Jurkat, Clone E6-1 (cell line): ENCODE measurements around the gene TMEM92.
"Not testable (repeated sequence)": the region's sequence is repeated elsewhere in the genome, so short reads cannot be mapped to it uniquely, and the experiment has no call there.

ENCODE experiments used
- DNase-seq: peaks from one replicate; pipeline ENCODE4 v3.0.0-alpha.2; 2011; ENCODE audit warnings: low read depth, low spot score
- H3K4me3 ChIP-seq: 2 replicates; pipeline ENCODE4 v1.5.1; 2011; ENCODE audit warnings: mild to moderate bottlenecking, low read length, control low read depth, moderate library complexity

Gene TMEM92

DNA sequence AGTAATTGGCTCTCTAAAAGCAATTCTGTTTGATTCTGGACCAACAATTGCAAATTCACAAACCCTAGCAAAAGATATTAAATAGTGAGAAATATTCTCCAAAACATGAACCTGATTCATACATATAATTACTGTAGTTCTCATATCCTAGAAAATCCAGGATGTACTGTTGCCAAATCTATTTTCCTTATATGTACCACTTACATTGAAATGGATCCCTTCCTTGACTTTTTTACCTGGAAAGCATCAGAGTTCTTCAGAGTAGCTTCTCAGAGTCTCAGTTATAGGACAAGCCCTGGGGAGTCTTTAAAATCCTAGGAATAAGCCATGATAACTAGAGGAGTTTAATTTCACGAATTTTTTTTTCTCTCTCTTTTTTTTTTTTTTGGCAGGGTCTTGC is 16.7 kb downstream of the TMEM92 start:
- H3K4me3 ChIP-seq = no peak overlapping the region

GRCh38 chr17:50292465-50292864 is 18.2 kb downstream of the TMEM92 start:
- no peak for DNase-seq
- H3K4me3 ChIP-seq = no peak overlapping the region

More for the DNA sequence above, 16.7 kb downstream of the TMEM92 start:
- no peak for DNase-seq

DNA sequence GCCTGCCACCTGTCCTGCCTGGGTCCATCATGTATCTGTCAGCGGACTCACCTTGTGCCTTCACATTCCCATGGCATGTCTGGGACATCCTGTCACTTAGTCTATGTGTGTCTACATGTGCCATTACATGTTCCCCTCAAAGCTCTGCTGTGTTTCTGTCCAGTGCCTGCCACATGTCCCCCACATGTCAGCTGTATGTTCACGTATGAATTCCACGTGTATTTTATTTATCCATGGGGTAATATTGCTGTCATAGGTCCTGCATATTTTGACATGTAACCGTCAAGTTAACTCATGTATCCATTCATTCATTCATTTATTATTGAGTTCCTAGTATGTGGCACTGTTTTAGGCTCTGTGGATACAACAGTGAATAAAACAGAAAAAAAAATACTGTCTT is 20.8 kb downstream of the TMEM92 start:
- DNase-seq = no peak
- H3K4me3 ChIP-seq = no peak overlapping the region

- no peak overlapping the region for H3K4me3 ChIP-seq
- DNase-seq = peak; percentile 57
These were observed 23.2 kb downstream of the TMEM92 start for GRCh38 chr17:50297407-50297865.

DNA sequence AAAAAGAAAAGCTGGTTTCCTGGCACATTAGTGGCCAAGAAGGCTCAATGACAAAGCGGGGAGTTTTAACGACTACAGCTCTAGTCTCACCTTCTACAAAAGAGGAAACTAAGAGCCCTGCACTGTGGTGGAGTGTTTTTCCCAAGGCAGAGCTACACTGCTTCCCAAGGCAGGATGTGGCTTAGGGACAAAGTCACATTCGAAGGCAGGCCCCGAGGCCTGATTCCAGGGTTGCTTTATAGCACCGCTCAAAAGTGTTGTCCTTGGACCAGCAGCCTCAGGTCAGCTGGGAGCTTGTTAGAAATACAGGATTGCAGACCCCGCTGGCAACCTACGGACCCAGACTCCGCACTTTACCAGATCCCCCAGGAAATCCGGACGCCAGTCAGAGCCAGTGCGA is 23.8 kb downstream of the TMEM92 start:
- no peak for DNase-seq

GRCh38 chr17:50299776-50300175 is 25.5 kb downstream of the TMEM92 start:
- DNase-seq = no peak
- no peak overlapping the region for H3K4me3 ChIP-seq

More for the DNA sequence above, 23.8 kb downstream of the TMEM92 start:
- no peak overlapping the region for H3K4me3 ChIP-seq

DNA sequence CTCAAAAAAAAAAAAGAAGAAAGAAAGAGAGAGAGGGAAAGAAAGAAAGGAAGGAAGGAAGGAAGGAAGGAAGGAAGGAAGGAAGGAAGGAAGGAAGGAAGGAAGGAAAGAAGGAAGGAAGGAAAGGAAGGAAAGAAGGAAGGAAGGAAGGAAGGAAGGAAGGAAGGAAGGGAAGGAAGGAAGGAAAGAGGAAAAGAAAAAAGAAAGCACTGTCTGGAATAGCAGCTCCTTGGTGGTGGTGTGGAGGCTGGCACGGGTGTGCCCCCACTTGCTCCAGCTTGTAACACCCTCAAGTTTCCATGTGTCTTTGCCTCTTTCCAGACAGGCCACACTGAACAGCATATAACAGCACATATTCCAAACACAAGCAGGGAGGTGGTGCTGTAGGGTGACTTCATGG is 26.6 kb downstream of the TMEM92 start:
- not testable (repeated sequence) for DNase-seq, H3K4me3 ChIP-seq

- DNase-seq = no peak
- H3K4me3 ChIP-seq = no peak overlapping the region
These were observed 27.8 kb downstream of the TMEM92 start for GRCh38 chr17:50301891-50302584.

DNA sequence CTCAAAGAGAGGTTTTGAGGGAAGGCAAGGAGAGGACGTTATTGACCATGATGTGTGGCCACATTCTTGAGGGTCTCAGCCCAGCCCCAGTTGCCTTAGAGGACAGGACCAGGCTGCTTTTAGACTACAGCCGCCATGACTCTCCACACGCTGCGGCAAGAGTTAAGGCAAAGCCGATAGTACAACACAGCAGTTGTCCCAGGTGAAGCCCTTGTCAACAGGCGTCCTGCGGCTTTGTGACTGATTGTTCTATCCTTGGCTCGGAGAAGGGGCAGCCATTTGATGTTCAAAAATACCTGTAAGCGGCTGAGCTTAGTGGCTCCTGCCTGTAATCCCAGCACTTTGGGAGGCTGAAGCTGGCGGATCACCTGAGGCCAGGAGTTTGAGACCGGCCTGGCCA is 28.8 kb downstream of the TMEM92 start:
- DNase-seq = no peak
- H3K4me3 ChIP-seq = no peak overlapping the region

DNA sequence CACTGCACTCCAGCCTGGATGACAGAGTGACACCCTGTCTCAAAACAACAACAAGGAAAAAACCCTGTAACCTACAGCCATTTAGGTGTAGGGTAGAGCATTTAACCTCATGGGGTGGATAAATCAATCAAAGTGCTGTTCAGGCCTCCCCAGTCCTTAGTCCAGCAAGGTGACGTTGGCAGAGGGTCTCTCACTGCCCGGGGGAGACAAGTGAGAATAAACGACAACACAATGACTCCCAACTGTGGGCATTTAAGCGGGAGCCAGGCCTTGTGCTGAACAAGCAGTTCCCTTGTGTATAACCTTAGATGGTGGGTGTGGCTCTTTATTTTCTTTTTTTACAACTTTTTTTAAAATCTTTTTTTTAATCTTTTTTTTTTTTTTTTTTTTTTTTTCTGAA is 29.3 kb downstream of the TMEM92 start:
- DNase-seq = no peak

DNA sequence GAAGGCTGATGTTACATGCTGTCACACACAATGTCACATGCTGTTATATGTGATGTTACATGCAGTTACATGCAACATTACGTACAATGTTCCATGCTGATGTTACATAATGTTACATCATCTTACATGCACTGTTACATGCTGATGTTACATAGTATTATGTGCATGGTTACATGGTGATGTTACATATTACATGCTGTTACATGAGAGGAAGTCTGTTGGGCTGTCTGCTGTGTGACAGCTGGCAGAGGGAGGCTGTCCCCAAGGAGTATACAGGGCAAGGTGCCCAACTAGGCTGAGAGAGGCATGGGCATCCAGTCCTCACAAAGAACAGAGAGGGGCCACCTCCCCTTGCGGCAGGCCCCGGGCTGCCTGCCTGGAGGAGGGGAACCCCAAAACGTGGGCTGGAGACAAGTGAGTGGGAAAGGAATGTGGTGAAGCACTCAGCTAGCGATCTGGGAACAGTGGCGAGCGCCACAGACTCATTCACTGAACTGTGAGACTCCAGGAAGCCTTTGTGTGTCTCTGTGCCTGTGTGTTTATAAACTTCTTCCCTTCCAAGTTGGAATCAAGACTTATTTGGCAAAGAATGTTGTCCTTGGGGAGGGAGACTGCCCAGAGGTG is 30.6 kb downstream of the TMEM92 start:
- no peak for DNase-seq
- H3K4me3 ChIP-seq = no peak overlapping the region

More for the DNA sequence above, 29.3 kb downstream of the TMEM92 start:
- H3K4me3 ChIP-seq = no peak overlapping the region

- no peak for DNase-seq
- H3K4me3 ChIP-seq = no peak overlapping the region
These were observed 33.4 kb downstream of the TMEM92 start for GRCh38 chr17:50307654-50308053.

GRCh38 chr17:50308666-50309065 is 34.4 kb downstream of the TMEM92 start:
- DNase-seq = no peak
- H3K4me3 ChIP-seq = no peak overlapping the region

- DNase-seq = no peak
- no peak overlapping the region for H3K4me3 ChIP-seq
These were observed 36.3 kb downstream of the TMEM92 start for GRCh38 chr17:50310455-50311111.

DNA sequence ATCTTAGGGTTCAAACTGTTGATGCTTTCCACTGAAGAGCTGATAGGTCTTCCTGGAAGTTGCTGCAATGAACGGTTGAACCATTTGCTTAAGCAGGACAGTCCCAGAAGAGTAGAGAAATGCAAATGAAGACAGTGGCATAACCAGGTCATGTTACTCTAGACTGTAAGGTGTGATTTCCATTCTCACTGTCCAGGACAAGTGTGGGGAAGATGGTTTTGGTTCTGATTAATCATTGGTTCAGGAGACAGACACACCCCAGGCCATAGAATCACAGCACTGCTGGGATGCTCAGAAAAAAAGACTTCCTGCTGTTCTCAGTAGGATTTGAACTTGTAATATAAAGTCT is 36.8 kb downstream of the TMEM92 start:
- H3K4me3 ChIP-seq = no peak overlapping the region
- no peak for DNase-seq

DNA sequence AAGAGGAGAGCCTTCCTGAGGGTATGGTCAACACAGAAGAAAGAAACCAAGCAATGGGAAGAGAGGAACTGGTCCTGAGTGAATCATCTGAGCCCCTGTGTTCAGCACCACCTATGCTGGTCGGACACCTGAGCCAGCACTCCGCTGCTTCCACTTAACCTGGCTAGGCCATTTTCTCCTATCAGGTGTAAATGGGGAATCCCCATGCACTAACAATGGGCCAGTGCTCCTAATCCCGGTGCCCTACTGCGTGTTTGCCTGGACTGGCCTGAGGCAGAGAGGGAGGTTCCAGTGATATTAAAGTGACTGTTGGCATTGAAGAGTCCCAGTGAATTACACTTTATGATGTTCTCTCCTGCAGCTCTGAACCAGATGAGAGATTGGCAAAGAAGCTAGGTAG is 37.2 kb downstream of the TMEM92 start:
- no peak for DNase-seq
- no peak overlapping the region for H3K4me3 ChIP-seq

- no peak for DNase-seq
- H3K4me3 ChIP-seq = no peak overlapping the region
These were observed 38.0 kb downstream of the TMEM92 start for GRCh38 chr17:50312308-50312707.

DNA sequence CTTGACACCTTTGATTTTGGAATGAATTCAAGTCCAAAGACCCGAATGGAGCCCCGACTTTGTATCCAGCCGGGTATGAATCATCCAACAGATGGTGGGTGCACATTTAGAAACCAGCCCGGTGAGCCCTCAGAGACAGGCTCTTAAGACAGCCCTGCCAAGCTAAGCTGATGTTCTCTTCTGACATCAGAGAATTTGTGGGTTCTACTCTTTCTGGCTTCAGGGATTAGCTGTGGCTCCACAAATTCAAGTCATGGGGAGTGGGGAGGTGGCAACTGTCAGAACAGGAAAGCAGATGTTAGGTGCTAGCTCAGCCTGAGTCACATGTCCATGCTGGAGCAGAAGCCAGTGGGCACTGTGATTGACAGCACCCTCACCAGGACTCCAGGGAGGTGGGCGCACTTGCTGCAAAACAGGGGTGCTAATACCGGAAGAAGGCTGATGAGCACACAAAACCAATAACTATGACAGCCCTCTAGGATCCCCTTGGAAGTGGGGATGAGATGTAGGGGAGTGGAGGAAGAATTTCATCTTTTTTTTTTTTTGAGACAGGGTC is 40.3 kb downstream of the TMEM92 start:
- no peak for DNase-seq

DNA sequence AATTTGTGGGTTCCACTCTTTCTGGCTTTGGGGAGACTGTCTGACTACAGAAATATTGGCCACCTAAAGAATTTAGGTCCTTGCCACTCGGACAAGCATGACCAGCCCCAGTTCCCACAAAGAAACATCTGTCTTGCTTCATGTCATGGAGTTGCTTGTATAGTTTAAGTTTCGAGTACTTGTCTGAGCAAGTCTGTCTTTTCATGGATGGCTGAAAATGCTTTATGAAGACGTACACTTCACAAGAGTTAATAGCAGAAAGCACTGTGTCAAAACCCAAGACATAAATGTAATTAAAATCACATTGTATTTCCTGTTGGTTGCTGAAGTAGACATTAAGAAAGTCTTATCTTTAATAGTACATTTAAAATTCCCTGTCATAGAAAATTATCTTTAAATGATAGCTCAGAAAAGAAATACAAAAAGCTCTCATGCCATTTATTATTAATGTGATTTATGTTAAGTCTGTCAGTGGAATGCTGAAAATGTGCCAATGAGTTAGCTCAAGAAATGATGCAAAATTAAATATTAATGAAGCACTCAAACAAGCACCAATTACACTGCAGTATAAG is 41.8 kb downstream of the TMEM92 start:
- no peak overlapping the region for H3K4me3 ChIP-seq
- no peak for DNase-seq

More for the DNA sequence above, 40.3 kb downstream of the TMEM92 start:
- no peak overlapping the region for H3K4me3 ChIP-seq

DNA sequence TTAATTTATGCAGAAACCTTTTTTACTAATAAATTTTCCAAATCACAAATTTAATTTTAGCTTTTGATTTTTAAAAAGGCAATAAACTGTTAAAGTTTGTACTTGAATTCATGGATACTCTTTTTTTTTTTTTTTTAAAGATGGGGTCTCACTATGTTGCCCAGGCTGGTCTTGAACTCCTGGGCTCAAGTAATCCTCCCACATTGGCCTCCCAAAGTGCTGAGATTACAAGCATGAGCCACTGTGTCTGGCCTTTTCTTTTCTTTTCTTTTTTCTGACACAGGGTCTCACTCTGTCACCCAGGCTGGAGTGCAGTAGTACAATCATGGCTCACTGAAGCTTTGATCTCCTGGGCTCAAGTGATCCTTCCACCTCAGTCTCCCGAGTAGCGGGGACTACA is 42.4 kb downstream of the TMEM92 start:
- not testable (repeated sequence) for H3K4me3 ChIP-seq, DNase-seq
